GM12865 (cell line): ENCODE data around the gene ALDH1L2.

Experiments
- DNase-seq: peaks from one replicate; pipeline ENCODE4 v3.0.0; 2010; ENCODE audit warnings: low read depth
- H3K4me3 ChIP-seq: 2 replicates; pipeline ENCODE4 v1.5.1; 2011; ENCODE audit warnings: mild to moderate bottlenecking, low read depth, low read length, control low read depth
- TF ChIP-seq, protein P1 (sequence below): IDR thresholded peaks from 2 replicates; pipeline ENCODE4 v1.5.1; 2011; ENCODE audit warnings: low read length, control low read depth, low read depth, inconsistent platforms; ENCODE audit not compliant: insufficient read depth; ENCODE audit errors: missing control alignments

The ALDH1L2 gene

DNA sequence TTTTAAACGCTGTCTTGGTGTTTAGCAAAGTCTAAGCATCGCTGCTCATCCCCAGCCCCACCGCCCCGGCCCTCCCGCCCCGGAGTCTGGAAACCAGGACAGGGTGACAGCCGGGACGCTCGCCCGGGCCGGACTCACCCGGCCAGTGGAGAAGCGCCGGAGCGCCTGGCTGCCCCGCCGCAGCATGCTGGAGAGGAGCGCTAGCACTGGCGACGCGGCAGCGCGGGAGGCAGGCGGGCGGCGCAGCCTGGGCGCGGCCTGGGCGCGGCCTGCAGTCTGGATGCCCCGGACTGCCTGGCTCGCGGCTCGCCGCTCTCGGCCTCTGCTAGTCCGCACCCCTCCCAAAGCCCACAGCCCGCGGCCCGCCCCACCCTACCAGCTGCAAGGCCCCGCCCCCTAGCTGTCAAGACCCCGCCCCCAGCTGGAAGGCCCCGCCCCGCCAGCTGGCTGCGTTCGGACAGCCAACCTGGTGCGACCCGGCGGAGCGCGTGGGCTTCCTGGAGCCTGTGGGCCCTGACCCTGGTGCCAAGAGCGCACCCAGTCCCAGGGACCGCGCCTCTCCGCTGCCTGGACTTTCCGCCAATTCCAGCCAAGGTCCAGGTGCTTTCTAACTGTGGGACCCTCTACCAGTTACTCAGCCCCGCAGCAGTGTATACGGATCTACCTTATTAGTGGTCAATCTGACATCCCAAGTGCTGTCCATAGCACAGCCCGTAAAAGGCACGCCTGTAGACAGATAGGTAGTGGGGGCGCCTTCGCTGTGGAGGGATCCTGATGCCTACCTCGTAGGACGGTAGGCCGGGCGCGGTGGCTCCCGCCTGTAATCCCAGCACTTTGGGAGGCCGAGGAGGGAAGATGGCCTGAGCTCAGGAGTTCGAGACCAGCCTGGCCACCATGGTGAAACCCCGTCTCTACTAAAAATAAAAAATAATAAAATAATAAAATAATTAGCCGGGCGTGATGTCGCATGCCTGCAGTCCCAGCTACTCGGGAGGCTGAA, at the start of gene ALDH1L2:
Gene ALDH1L2, minus strand, starts transcription at position 208 of the 1,000 bp plus-strand sequence. Its CDS starts 22 bp downstream, at position 186.
- peak within 1 kb of the TSS; percentile 61 for H3K4me3 ChIP-seq
- TF ChIP-seq, protein P1, sequence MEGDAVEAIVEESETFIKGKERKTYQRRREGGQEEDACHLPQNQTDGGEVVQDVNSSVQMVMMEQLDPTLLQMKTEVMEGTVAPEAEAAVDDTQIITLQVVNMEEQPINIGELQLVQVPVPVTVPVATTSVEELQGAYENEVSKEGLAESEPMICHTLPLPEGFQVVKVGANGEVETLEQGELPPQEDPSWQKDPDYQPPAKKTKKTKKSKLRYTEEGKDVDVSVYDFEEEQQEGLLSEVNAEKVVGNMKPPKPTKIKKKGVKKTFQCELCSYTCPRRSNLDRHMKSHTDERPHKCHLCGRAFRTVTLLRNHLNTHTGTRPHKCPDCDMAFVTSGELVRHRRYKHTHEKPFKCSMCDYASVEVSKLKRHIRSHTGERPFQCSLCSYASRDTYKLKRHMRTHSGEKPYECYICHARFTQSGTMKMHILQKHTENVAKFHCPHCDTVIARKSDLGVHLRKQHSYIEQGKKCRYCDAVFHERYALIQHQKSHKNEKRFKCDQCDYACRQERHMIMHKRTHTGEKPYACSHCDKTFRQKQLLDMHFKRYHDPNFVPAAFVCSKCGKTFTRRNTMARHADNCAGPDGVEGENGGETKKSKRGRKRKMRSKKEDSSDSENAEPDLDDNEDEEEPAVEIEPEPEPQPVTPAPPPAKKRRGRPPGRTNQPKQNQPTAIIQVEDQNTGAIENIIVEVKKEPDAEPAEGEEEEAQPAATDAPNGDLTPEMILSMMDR, result no peak
- peak; percentile 83 for DNase-seq

DNA sequence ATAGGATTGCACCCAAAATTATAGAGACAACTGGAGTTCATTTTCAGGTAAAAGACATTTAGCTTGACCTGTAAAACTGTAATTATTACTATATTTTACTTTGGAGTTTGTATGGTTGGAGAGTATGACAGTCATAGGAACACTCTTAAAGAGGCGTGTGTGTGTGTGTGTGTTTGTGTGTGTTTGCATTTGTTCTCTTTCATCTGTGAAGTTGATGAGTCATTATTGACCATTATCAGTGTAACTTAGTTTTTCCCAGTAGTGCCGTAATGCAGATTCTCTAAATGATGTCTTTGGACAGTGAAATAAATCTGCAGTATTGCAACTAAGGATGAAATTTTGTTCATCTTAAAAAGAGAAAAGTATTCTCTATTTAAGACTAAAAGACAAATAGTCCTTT, 36.3 kb upstream of the ALDH1L2 start:
- H3K4me3 ChIP-seq, result no peak overlapping the region
- TF ChIP-seq, protein P1, result no peak
- DNase-seq, result no peak

DNA sequence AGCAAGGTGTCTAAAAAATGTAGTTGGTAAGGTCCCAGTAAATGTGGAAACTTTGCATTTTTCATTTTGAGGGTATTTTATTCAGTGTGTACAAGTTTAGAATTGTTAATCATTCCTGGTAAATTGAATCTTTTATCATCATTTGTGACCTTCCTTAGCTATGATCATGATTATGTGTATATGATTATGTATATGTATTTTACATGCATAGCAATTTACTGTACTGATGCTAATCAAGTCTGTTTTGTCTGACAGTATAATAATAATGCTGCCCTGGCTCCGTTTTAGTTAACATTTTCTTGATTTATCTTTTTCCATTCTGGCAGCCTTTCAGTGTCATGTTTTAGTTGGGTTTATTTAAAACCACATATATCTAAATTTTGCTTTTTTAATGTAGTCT, 32.7 kb upstream of the ALDH1L2 start:
- no peak overlapping the region for H3K4me3 ChIP-seq
- TF ChIP-seq, protein P1, result no peak
- no peak for DNase-seq

DNA sequence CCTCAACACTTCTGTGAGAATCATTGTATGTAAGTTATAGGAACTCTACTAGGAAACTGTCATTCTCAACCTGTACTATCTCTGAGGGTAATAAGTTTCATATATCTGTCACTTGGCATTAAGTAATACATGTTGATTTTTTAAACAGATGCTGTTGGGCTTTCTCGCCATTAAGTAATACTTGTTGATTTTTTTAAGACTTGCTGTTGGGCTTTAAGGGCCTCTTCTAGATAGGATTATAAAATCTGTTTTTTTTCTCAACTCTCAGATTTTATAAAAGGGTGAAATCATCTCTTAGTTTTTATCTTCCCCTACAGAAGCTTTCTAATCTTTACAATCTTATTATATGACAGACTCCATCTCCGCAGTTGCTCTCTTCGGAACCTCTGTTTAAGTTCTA, 28.8 kb upstream of the ALDH1L2 start:
- TF ChIP-seq, protein P1, result no peak
- no peak for DNase-seq
- no peak overlapping the region for H3K4me3 ChIP-seq

DNA sequence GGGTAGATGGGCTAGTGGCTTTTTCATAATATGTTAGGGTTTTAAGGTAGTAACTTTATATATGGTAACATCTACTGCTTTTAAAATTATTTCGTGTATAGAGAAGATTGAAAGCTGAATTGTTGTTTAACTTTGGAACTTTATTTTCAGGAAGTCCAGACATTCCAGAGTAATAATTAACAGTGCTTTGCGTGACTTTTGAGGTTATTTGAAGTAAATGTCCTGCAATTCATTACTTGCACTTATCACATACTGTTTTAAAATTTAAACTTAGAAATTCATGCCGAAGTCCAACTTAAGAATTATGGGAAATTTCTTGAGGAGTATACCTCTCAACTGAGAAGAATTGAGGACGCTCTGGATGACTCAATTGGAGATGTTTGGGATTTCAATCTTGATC, 26.6 kb upstream of the ALDH1L2 start:
- DNase-seq, result no peak
- TF ChIP-seq, protein P1, result no peak
- H3K4me3 ChIP-seq, result peak overlapping the region; percentile 88

DNA sequence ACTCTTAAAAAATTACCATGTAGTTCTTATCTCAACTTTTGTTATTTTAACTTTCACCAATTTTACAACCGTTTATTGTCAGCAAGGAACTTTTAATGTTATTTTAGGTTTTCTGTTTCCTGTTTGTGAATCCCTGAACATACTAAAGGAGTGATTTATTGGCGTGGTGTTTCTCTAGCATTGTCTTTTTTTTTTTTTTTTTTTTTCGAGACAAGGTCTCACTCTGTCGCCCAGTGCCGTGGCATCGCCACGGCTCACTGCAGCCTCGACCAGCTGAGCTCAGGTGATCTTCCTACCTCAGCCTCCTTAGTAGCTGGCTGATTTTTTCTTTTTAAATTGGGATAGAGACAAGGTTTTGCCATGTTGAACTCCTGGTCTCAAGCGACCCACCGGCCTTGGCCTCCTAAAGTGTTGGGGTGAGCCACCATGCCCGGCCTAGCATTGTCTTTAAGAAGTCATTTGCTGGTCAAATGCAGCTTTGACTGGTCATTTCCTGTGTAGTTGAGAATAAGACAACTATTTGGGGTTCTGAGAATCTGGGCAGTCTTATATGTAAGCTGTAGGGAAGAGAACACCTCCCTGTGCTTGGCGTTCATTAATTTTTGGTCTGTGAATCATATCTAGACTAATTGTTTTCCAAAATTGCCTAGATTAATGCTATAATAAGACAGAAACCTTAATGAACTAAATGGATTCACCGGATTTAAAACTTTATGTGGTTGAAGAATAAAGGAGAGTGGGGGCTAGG, 25.4 kb upstream of the ALDH1L2 start:
- peak; percentile 75 for DNase-seq
- peak overlapping the region; percentile 88 for H3K4me3 ChIP-seq
- TF ChIP-seq, protein P1, result no peak
